Spleen (tissue), 11 donors: ENCODE results near the gene TGFB1. TPM values are rescaled to one million over a fixed set of nuclear protein-coding genes. Genes with fewer than 3 reads are reported as not detected.
A peak's percentile ranks its signal among the peaks of the same experiment; 100 is the strongest.

Source experiments
- DNase-seq: peaks from one replicate; pipeline ENCODE4 v3.0.0-alpha.2; 2020
- H3K27ac ChIP-seq, 8 donors: fragments of 200-600 bp; sonication (generic) in 7 of 8; 1 replicate in 4 of 8; 2 replicates in 4 of 8; pipeline versions ENCODE4 v1.5.0 to v1.8.0; 2016 to 2021; ENCODE audit warnings: inconsistent platforms in 4 of 8, mild to moderate bottlenecking in 4 of 8, moderate library complexity in 1 of 8
- H3K27me3 ChIP-seq, 7 donors: fragments of 200-600 bp; sonication (generic) in 6 of 7; replicated peaks in 1 of 7; 1 replicate in 4 of 7; 2 replicates in 3 of 7; pipeline versions ENCODE4 v1.5.0 to v1.8.0; 2016 to 2021; ENCODE audit warnings: inconsistent platforms in 3 of 7, mild to moderate bottlenecking in 1 of 7
- H3K36me3 ChIP-seq, 6 donors: fragments of 200-600 bp; sonication (generic) in 5 of 6; 1 replicate in 4 of 6; 2 replicates in 2 of 6; pipeline versions ENCODE4 v1.5.0 to v1.8.0; 2016 to 2021; ENCODE audit warnings: inconsistent platforms in 2 of 6
- H3K4me1 ChIP-seq, 6 donors: fragments of 200-600 bp; sonication (generic) in 5 of 6; 1 replicate in 3 of 6; 2 replicates in 3 of 6; pipeline versions ENCODE4 v1.5.0 to v1.8.0; 2016 to 2021; ENCODE audit warnings: inconsistent platforms in 3 of 6
- H3K4me3 ChIP-seq, 8 donors: fragments of 200-600 bp; sonication (generic) in 7 of 8; 1 replicate in 4 of 8; 2 replicates in 4 of 8; pipeline versions ENCODE4 v1.5.0 to v1.8.0; 2016 to 2021; ENCODE audit warnings: inconsistent platforms in 4 of 8, mild to moderate bottlenecking in 4 of 8, moderate library complexity in 2 of 8
- H3K9me3 ChIP-seq, 8 donors: fragments of 200-600 bp; sonication (generic) in 7 of 8; 1 replicate in 4 of 8; 2 replicates in 4 of 8; pipeline versions ENCODE4 v1.5.0 to v1.8.0; 2016 to 2021; ENCODE audit warnings: inconsistent platforms in 4 of 8
- CTCF ChIP-seq, 11 experiments: fragments of 200-600 bp in 7 of 11; fragments of 450-650 bp in 4 of 11; sonication (generic) in 4 of 11; IDR thresholded peaks in 8 of 11; conservative IDR thresholded peaks in 3 of 11; 1 replicate in 7 of 11; 2 replicates in 4 of 11; pipeline versions ENCODE4 v1.4.0 to v1.8.0; 2016 to 2021; ENCODE audit warnings: antibody characterized with exemption in 11 of 11, inconsistent platforms in 4 of 11, mild to moderate bottlenecking in 1 of 11
- POLR2A ChIP-seq, 3 donors: fragments of 450-650 bp; IDR thresholded peaks; one replicate each; pipeline ENCODE4 v1.5.1; 2017; ENCODE audit warnings: antibody characterized with exemption in 3 of 3, mild to moderate bottlenecking in 1 of 3
- POLR2AphosphoS5 ChIP-seq, 3 donors: sonication (generic); formaldehyde crosslinking; IDR thresholded peaks; one replicate each; pipeline ENCODE4 v1.5.1; 2017; ENCODE audit warnings: antibody characterized with exemption in 3 of 3
- WGBS, 5 donors: extraction: QIAGEN DNeasy Blood & Tissue Kit in 3 of 5; methylation state at CpG; one replicate each; pipeline versions ENCODE4 v1.1.5 to v1.1.7; 2013 to 2018; 5-methylcytosine and 5-hydroxymethylcytosine counted together
- intact Hi-C: fragments of 100-400 bp; cut with DNase I; formaldehyde crosslinking; loops from one replicate; pipeline ENCODE4 v1.15.0; 2023; ENCODE audit warnings: low total_unique reads
- polyA plus RNA-seq, 3 donors: library from polyadenylated mRNA; stranded (reverse); fragments of 200-250 nt; gene quantifications; one replicate each; pipeline ENCODE4 v1.2.1, GENCODE V29; 2013
- total RNA-seq, 7 donors: library from RNA; depleted of rRNA in 3 of 7; stranded (reverse); fragments of >200 nt in 3 of 7; fragmentation: NEBNext Ultra II Directional in 4 of 7; extraction: Animal tissue kit (Norgen Biotek cat#: 25700) in 4 of 7; gene quantifications; one replicate each; pipeline versions ENCODE4 v1.1.0 to v1.2.1, GENCODE V29; 2016 to 2021
- donor health status: healthy with polysubstance abuse.
- donor health status: DM: no; HTN: no; CAD: no; lungs with moderate emphysema.
- donor health status: DM: no; HTN: no; CAD: no.
- donor health status: Bipolar disorder and iron deficiency.
- donor health status: healthy.
- donor health status: DM: no; HTN: no; CAD: no.
- donor health status: DM: yes; HTN: yes; CAD: no.

Gene TGFB1
- total and polyA plus RNA-seq, 10 donors, result 23.0 to 147 (median 106) TPM

GRCh38 chr19:41363753-41364523 is 10.2 kb upstream of the TGFB1 start, which contains the start of gene B9D2:
Gene B9D2 (minus strand): TSS chr19:41364149. CDS start chr19:41363519, 630 bp downstream.
- Histone ChIP-seq H3K36me3 (peaks cover 0 to 9% (median 0%) of the 10 kb centered on the region in 6 donors), H3K4me3 (peak within 1 kb of the TSS; percentile 55 to 84 (median 66)), H3K27me3 (no peaks in the 10 kb centered on the region), H3K4me1 (peaks cover 10 to 75% (median 41%) of the 10 kb centered on the region in 6 donors), H3K9me3 (no peaks in the 10 kb centered on the region), H3K27ac (peak within 1 kb of the TSS; percentile 95 to 99 (median 98))
- intact Hi-C loops, result no loop called here
- peak; percentile 99 for DNase-seq
- TF ChIP-seq CTCF (IDR thresholded peaks at IDR 0.05 in 8 of 11, conservative IDR thresholded peaks at IDR 0.05 in 3 of 11) (peak in 3 of 11 experiments; percentile 14 to 41 (median 31)), POLR2A (IDR thresholded peaks at IDR 0.05) (peak in 1 of 3 donors; percentile 15), POLR2AphosphoS5 (IDR thresholded peaks at IDR 0.05) (peak; percentile 92 to 96 (median 95))
- WGBS, 5 donors, result 0 to 1% (median 0%) methylated on average over 33 to 56 of the region's 56 CpGs

DNA sequence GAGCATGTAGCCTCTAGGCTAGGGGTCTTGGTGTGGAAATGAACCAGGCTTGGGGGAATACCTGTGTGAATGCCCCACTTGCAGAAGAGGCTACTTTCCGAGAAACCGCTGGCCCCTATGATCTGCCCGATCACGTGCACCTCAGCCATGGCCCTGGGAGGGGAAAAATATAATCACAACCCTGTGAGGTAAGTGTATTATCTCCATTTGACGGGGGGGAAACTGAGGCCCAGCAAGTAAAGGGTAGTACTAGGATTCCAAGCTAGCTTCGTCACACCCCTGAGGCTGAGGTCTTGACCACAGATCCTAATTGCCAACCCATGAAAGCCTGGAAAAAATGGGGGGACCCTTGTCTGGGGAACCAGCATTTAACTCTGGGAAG is 9.6 kb upstream of the TGFB1 start:
- peaks cover 10 to 75% (median 41%) of the 10 kb centered on the region in 6 donors for H3K4me1 ChIP-seq
- H3K27ac ChIP-seq, result peak overlapping the region; percentile 95 to 99 (median 98)
- H3K4me3 ChIP-seq, result peak overlapping the region; percentile 55 to 84 (median 66)
- intact Hi-C loops, result no loop called here
- no peaks in the 10 kb centered on the region for H3K9me3 ChIP-seq
- DNase-seq, result no peak
- H3K36me3 ChIP-seq, result peaks cover 0 to 9% (median 0%) of the 10 kb centered on the region in 6 donors
- TF ChIP-seq POLR2AphosphoS5 (IDR thresholded peaks at IDR 0.05), result no peak
- H3K27me3 ChIP-seq, result no peaks in the 10 kb centered on the region
- whole genome bisulfite sequencing, 5 donors, result 41 to 58% (median 48%) methylated on average over 6 of the region's 6 CpGs

- intact Hi-C loops, result no loop called here
- H3K27ac ChIP-seq, result peak overlapping the region in 4 of 8 donors; percentile 1 to 99 (median 59)
- TF ChIP-seq POLR2AphosphoS5 (IDR thresholded peaks at IDR 0.05) (no peak), POLR2A (IDR thresholded peaks at IDR 0.05) (no peak), CTCF (IDR thresholded peaks at IDR 0.05 in 8 of 11, conservative IDR thresholded peaks at IDR 0.05 in 3 of 11) (no peak)
- no peak overlapping the region for H3K4me3 ChIP-seq
- H3K4me1 ChIP-seq, result peaks cover 12 to 75% (median 43%) of the 10 kb centered on the region in 6 donors
- no peak for DNase-seq
- no peaks in the 10 kb centered on the region for H3K27me3 ChIP-seq
- WGBS, 5 donors, result 84 to 87% (median 84%) methylated on average over 8 to 10 of the region's 10 CpGs
- H3K36me3 ChIP-seq, result peaks cover 0 to 9% (median 0%) of the 10 kb centered on the region in 6 donors
- H3K9me3 ChIP-seq, result no peaks in the 10 kb centered on the region
These were observed 8.6 kb upstream of the TGFB1 start for GRCh38 chr19:41362143-41362847.

- WGBS, 5 donors, result 75 to 93% (median 88%) methylated on average over 1 of the region's 1 CpG
- intact Hi-C loops, result loop anchor here (5.0 kb wide), 1 partner anchor 37 kb away; no protein-coding TSS in a partner anchor
- H3K36me3 ChIP-seq, result peaks cover 0 to 9% (median 0%) of the 10 kb centered on the region in 6 donors
- peaks cover 28 to 75% (median 54%) of the 10 kb centered on the region in 6 donors for H3K4me1 ChIP-seq
- no peaks in the 10 kb centered on the region for H3K27me3 ChIP-seq
- no peak overlapping the region for H3K4me3 ChIP-seq
- H3K9me3 ChIP-seq, result no peaks in the 10 kb centered on the region
- no peak for DNase-seq
- H3K27ac ChIP-seq, result no peak overlapping the region
- TF ChIP-seq CTCF (IDR thresholded peaks at IDR 0.05 in 8 of 11, conservative IDR thresholded peaks at IDR 0.05 in 3 of 11) (no peak), POLR2AphosphoS5 (IDR thresholded peaks at IDR 0.05) (no peak), POLR2A (IDR thresholded peaks at IDR 0.05) (no peak)
These were observed 6.0 kb upstream of the TGFB1 start for GRCh38 chr19:41359741-41360140.
